Esophagus squamous epithelium (tissue), 4 donors: ENCODE data around the gene ARHGAP42.

Source experiments
- POLR2A ChIP-seq, 4 donors: fragments of 450-650 bp; IDR thresholded peaks; one replicate each; pipeline ENCODE4 v1.6.1; 2017; ENCODE audit warnings: antibody characterized with exemption in 4 of 4, mild to moderate bottlenecking in 4 of 4, moderate library complexity in 3 of 4
- TF ChIP-seq, protein P1 (sequence below), 6 experiments: fragments of 450-650 bp in 4 of 6; fragments of 200-600 bp in 2 of 6; sonication (generic) in 2 of 6; IDR thresholded peaks; one replicate each; pipeline ENCODE4 v1.5.1; 2016 to 2019; ENCODE audit warnings: antibody characterized with exemption in 6 of 6, mild to moderate bottlenecking in 4 of 6, moderate library complexity in 4 of 6

DNA sequence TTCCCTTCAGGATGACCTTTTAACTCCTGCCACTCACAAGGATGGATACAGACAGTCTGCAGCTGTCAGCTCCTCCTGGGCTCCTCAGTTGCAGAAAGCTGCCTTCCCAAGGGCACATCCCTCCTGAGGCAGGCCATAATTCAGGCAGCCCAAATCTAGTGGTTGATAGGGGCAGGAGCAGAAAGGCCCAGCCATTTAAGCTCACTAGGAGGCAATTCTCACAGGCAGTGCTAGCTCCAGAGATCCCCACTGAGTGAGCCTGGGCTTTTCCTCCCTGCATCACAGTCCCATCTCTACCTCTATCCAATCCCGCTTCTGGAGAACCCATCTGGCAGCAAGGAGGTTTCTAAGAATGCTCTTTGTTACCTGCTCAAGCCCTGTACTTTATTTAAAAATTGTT, 200.6 kb downstream of the ARHGAP42 start:
- no peak for TF ChIP-seq POLR2A (IDR thresholded peaks at IDR 0.05)
- TF ChIP-seq, protein P1, sequence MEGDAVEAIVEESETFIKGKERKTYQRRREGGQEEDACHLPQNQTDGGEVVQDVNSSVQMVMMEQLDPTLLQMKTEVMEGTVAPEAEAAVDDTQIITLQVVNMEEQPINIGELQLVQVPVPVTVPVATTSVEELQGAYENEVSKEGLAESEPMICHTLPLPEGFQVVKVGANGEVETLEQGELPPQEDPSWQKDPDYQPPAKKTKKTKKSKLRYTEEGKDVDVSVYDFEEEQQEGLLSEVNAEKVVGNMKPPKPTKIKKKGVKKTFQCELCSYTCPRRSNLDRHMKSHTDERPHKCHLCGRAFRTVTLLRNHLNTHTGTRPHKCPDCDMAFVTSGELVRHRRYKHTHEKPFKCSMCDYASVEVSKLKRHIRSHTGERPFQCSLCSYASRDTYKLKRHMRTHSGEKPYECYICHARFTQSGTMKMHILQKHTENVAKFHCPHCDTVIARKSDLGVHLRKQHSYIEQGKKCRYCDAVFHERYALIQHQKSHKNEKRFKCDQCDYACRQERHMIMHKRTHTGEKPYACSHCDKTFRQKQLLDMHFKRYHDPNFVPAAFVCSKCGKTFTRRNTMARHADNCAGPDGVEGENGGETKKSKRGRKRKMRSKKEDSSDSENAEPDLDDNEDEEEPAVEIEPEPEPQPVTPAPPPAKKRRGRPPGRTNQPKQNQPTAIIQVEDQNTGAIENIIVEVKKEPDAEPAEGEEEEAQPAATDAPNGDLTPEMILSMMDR (IDR thresholded peaks at IDR 0.05): no peak
